NCI-H2196 treated with DMSO at 0.1 percent for 48 hours (cell line): ENCODE results near the gene CELA3A.
A peak's percentile ranks its signal among the peaks of the same experiment; 100 is the strongest.
"Not testable (repeated sequence)": the region's sequence is repeated elsewhere in the genome, so short reads cannot be mapped to it uniquely, and the experiment has no call there.

ENCODE experiments used
- DNase-seq: peaks from one replicate; lab custom pipeline; 2025; ENCODE audit not compliant: unreplicated experiment; lab: John Stamatoyannopoulos, UW

Gene CELA3A

GRCh38 chr1:22018583-22019559, 17.4 kb downstream of the CELA3A start:
- DNase-seq = no peak

- no peak for DNase-seq
These were observed 19.6 kb downstream of the CELA3A start for GRCh38 chr1:22021061-22021460.

- DNase-seq = peak; percentile 78
These were observed 23.3 kb downstream of the CELA3A start for GRCh38 chr1:22024485-22025367.

- DNase-seq = peak; percentile 92
These were observed 24.1 kb downstream of the CELA3A start for GRCh38 chr1:22025368-22026155.

- DNase-seq = no peak
These were observed 25.4 kb downstream of the CELA3A start for GRCh38 chr1:22026924-22027289.

- no peak for DNase-seq
These were observed 28.6 kb downstream of the CELA3A start for GRCh38 chr1:22030057-22030456.

GRCh38 chr1:22030473-22030872, 29.0 kb downstream of the CELA3A start:
- no peak for DNase-seq

- DNase-seq = no peak
These were observed 29.9 kb downstream of the CELA3A start for GRCh38 chr1:22031214-22031962.

GRCh38 chr1:22034834-22035233, 33.4 kb downstream of the CELA3A start:
- DNase-seq = not testable (repeated sequence)

- no peak for DNase-seq
These were observed 36.1 kb downstream of the CELA3A start for GRCh38 chr1:22037520-22037919.

GRCh38 chr1:22038036-22038435, 36.6 kb downstream of the CELA3A start:
- no peak for DNase-seq

- peak; percentile 74 for DNase-seq
These were observed 38.3 kb downstream of the CELA3A start for GRCh38 chr1:22039594-22040285.

GRCh38 chr1:22040286-22040623, 38.8 kb downstream of the CELA3A start:
- DNase-seq = no peak

GRCh38 chr1:22041505-22041904, 40.0 kb downstream of the CELA3A start:
- DNase-seq = no peak

- DNase-seq = no peak
These were observed 41.8 kb downstream of the CELA3A start for GRCh38 chr1:22043198-22043769.

- no peak for DNase-seq
These were observed 43.4 kb downstream of the CELA3A start for GRCh38 chr1:22044690-22045420.

GRCh38 chr1:22045604-22046228, 44.3 kb downstream of the CELA3A start:
- DNase-seq = no peak
